HCT116 (cell line): ENCODE data around the gene ZIC5. TPM values are rescaled to one million over a fixed set of nuclear protein-coding genes. Genes with fewer than 3 reads are reported as not detected.

Experiments
- ATAC-seq: fragments of 200-7000 bp; cut with Tn5 transposase; 2 replicates; pipeline ENCODE4 v1.9.1; 2020; ENCODE audit warnings: mild to moderate bottlenecking, moderate library complexity
- BruUV-seq: library from RNA; stranded (reverse); fragments of 400-500 nt; replicated peaks from 2 replicates; lab custom pipeline; 2021; lab: Mats Ljungman, UMichigan
- CTCF ChIA-PET: fragments of 300-600 bp; sonication (Branson Sonifier 250); formaldehyde crosslinking; loops from one replicate; lab custom pipeline; 2021; ENCODE audit warnings: antibody characterized with exemption; lab: Charles Lee
- POLR2A ChIA-PET: fragments of 300-600, 350-600 bp; sonication (Branson Sonifier 250); formaldehyde crosslinking; loops from one replicate; lab custom pipeline; 2021; ENCODE audit warnings: antibody characterized with exemption; lab: Charles Lee
- RAD21 ChIA-PET, 2 experiments: fragments of 300-600 bp; sonication (Branson Sonifier 250); formaldehyde crosslinking; loops; one replicate each; lab custom pipeline; 2023; ENCODE audit warnings: low total read pairs in 2 of 2; ENCODE audit not compliant: uncharacterized antibody in 2 of 2, unreplicated experiment in 2 of 2, low non-redundant PET in 1 of 2; lab: Charles Lee
- DNase-seq: peaks from one replicate; pipeline ENCODE4 v3.0.0-alpha.2; 2010; ENCODE audit warnings: low read depth, low spot score
- H2AFZ ChIP-seq: fragments of 200-600 bp; shearing (Covaris generic), sonication (generic); 2 replicates; pipeline ENCODE4 v1.6.1; 2017; ENCODE audit warnings: low read depth, mixed run types, mixed read lengths, antibody characterized with exemption, low read length; ENCODE audit not compliant: poor library complexity, severe bottlenecking
- H3K27ac ChIP-seq: 2 replicates; pipeline ENCODE4 v1.5.1; 2012; ENCODE audit warnings: low read depth, low read length
- H3K27me3 ChIP-seq: fragments of 200-600 bp; sonication (generic); 2 replicates; pipeline ENCODE4 v1.6.1; 2016; ENCODE audit warnings: mixed run types, low read length, mixed read lengths; ENCODE audit not compliant: insufficient read depth
- H3K36me3 ChIP-seq, 2 experiments: fragments of 200-500 bp in 1 of 2; fragments of 200-600 bp in 1 of 2; sonication (Bioruptor generic) in 1 of 2; sonication (generic) in 1 of 2; 2 replicates each; pipeline versions ENCODE4 v1.5.1 to v1.6.1; 2014 to 2016; ENCODE audit warnings: low read length in 2 of 2, inconsistent platforms in 1 of 2, mixed read lengths in 1 of 2, mixed run types in 1 of 2; ENCODE audit not compliant: insufficient read depth in 2 of 2, control insufficient read depth in 1 of 2
- H3K4me1 ChIP-seq, 2 experiments: fragments of 200-600 bp in 1 of 2; sonication (generic) in 1 of 2; 2 replicates each; pipeline versions ENCODE4 v1.5.1 to v1.6.1; 2012 to 2017; ENCODE audit warnings: low read length in 2 of 2, inconsistent platforms in 1 of 2, mild to moderate bottlenecking in 1 of 2, mixed read lengths in 1 of 2, mixed run types in 1 of 2, moderate library complexity in 1 of 2; ENCODE audit not compliant: insufficient read depth in 2 of 2, control insufficient read depth in 1 of 2
- H3K4me2 ChIP-seq: fragments of 200-600 bp; sonication (generic); 2 replicates; pipeline ENCODE4 v1.6.1; 2017; ENCODE audit warnings: mixed run types, low read length, mixed read lengths
- H3K4me3 ChIP-seq, 2 experiments: fragments of 200-600 bp in 1 of 2; sonication (generic) in 1 of 2; replicated peaks in 1 of 2; 2 replicates each; pipeline ENCODE4 v1.5.1; 2011 to 2016; ENCODE audit warnings: low read length in 2 of 2, control low read depth in 1 of 2, low read depth in 1 of 2, mild to moderate bottlenecking in 1 of 2, mixed read lengths in 1 of 2, mixed run types in 1 of 2
- H3K79me2 ChIP-seq: fragments of 200-600 bp; sonication (generic); 2 replicates; pipeline ENCODE4 v1.6.1; 2017; ENCODE audit warnings: mild to moderate bottlenecking, mixed run types, low read length, moderate library complexity, mixed read lengths; ENCODE audit not compliant: insufficient read depth
- H3K9ac ChIP-seq: fragments of 200-600 bp; sonication (generic); 2 replicates; pipeline ENCODE4 v1.6.1; 2016; ENCODE audit warnings: low read length, mixed read lengths
- H3K9me2 ChIP-seq: fragments of 200-600 bp; sonication (generic), shearing (Covaris generic); 2 replicates; pipeline ENCODE4 v1.6.1; 2017; ENCODE audit warnings: mixed run types, mild to moderate bottlenecking, moderate library complexity; ENCODE audit not compliant: insufficient read depth
- H3K9me3 ChIP-seq, 2 experiments: fragments of 200-500 bp in 1 of 2; fragments of 200-600 bp in 1 of 2; sonication (Bioruptor generic) in 1 of 2; sonication (generic) in 1 of 2; 2 replicates each; pipeline ENCODE4 v1.6.1; 2014 to 2017; ENCODE audit warnings: low read length in 2 of 2, mixed read lengths in 2 of 2, inconsistent platforms in 1 of 2, low read depth in 1 of 2, mild to moderate bottlenecking in 1 of 2, mixed run types in 1 of 2, moderate library complexity in 1 of 2; ENCODE audit not compliant: control insufficient read depth in 1 of 2, insufficient read depth in 1 of 2
- H4K20me1 ChIP-seq: fragments of 200-600 bp; sonication (generic), shearing (Covaris generic); 2 replicates; pipeline ENCODE4 v1.6.1; 2017; ENCODE audit warnings: mixed run types, mild to moderate bottlenecking, moderate library complexity; ENCODE audit not compliant: insufficient read depth
- CBX3 ChIP-seq: IDR thresholded peaks from 2 replicates; pipeline ENCODE4 v1.6.1; 2012; ENCODE audit warnings: low read depth
- CEBPB ChIP-seq: IDR thresholded peaks from 2 replicates; pipeline ENCODE4 v1.6.1; 2012; ENCODE audit warnings: low read depth
- EGR1 ChIP-seq: IDR thresholded peaks from 2 replicates; pipeline ENCODE4 v1.6.1; 2012; ENCODE audit warnings: low read depth
- ELF1 ChIP-seq: IDR thresholded peaks from 2 replicates; pipeline ENCODE4 v1.6.1; 2012; ENCODE audit warnings: low read depth, borderline replicate concordance
- EZH2 ChIP-seq: fragments of 200-600 bp; sonication (generic); IDR thresholded peaks from 2 replicates; pipeline ENCODE4 v1.6.1; 2017; ENCODE audit warnings: antibody characterized with exemption, mixed run types
- POLR2A ChIP-seq: IDR thresholded peaks from 2 replicates; pipeline ENCODE4 v1.7.0; 2011; ENCODE audit warnings: borderline replicate concordance; ENCODE audit not compliant: insufficient read depth, insufficient read length; ENCODE audit errors: extremely low read depth
- POLR2AphosphoS5 ChIP-seq: IDR thresholded peaks from 2 replicates; pipeline ENCODE4 v1.6.1; 2011; ENCODE audit warnings: mild to moderate bottlenecking, low read depth, low read length, moderate library complexity
- RAD21 ChIP-seq: IDR thresholded peaks from 2 replicates; pipeline ENCODE4 v1.6.1; 2012; ENCODE audit warnings: low read depth, mild to moderate bottlenecking
- SP1 ChIP-seq: IDR thresholded peaks from 2 replicates; pipeline ENCODE4 v1.6.1; 2012; ENCODE audit warnings: low read depth
- SRF ChIP-seq: IDR thresholded peaks from 2 replicates; pipeline ENCODE4 v1.6.1; 2012; ENCODE audit warnings: low read depth
- ZNF274 ChIP-seq: fragments of 200-500 bp; sonication (Bioruptor generic); IDR thresholded peaks from 2 replicates; pipeline ENCODE4 v1.6.1; 2014; ENCODE audit warnings: mild to moderate bottlenecking, low read depth, low read length, inconsistent platforms
- intact Hi-C: fragments of 100-400 bp; cut with micrococcal nuclease; formaldehyde crosslinking; loops from 2 replicates; pipeline ENCODE4 v1.10.0; 2022
- total RNA-seq: library from RNA; stranded (reverse); gene quantifications from one replicate; pipeline ENCODE4 v1.2.1, GENCODE V29; 2021; ENCODE audit not compliant: unreplicated experiment
- TF ChIP-seq, protein P1 (sequence below): IDR thresholded peaks from 2 replicates; pipeline ENCODE4 v1.6.1; 2012; ENCODE audit warnings: low read depth
- TF ChIP-seq, protein P2 (sequence below), 3 experiments: fragments of 200-600 bp in 1 of 3; sonication (generic) in 1 of 3; IDR thresholded peaks in 2 of 3; conservative IDR thresholded peaks in 1 of 3; 2 replicates each; pipeline ENCODE4 v1.5.1; 2012 to 2017; ENCODE audit warnings: low read depth in 2 of 3, low read length in 2 of 3, antibody characterized with exemption in 1 of 3, borderline replicate concordance in 1 of 3, control low read depth in 1 of 3, mild to moderate bottlenecking in 1 of 3, mixed read lengths in 1 of 3, mixed run types in 1 of 3, moderate library complexity in 1 of 3; ENCODE audit not compliant: insufficient read depth in 1 of 3

ZIC5 gene
- total RNA-seq, 1 experiment from 2014 or later: 10.3 TPM

DNA sequence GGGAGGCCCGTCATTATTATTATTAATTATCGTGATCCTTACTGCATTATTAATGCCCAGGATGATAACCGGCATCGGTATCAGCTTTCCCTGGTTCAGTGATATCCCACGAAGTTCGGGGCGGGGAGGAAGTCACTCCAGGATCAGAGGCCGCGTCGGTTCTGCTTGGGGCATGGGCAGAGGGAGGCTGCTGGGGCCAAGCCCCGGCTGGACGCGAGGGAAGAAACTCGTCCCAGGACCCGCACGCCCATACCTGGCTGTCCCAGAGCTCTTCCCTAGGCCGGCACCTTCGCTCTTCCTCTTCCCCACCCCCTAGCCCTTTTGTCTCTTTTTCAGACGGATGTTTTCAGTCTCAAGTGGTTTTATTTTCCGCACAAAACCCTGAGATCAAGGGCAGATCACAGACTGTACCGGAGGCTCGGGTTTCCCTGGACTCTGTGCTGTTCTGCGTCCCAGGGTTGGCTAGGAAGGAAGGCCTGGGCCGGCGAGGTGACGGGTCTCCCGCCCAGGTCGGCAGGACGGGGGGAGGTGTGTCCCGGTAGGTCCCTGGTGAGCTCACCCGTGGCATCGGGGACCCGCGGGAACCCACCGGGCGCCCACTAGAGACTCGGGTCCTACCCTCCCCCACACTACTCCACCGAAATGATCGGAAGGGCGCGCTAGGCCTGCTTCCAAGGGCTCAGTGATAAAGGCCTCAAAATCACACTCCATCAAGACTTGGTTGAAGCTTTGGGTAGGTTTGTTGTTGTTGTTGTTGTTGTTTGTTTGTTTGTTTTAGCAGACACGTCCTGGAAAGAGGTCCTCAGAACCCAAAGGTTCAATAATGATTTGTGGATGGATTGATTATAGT lies 17.9 kb upstream of the ZIC5 start:
- CTCF ChIA-PET: no interaction called here
- no peaks in the 10 kb centered on the region for H3K9me2 ChIP-seq
- H2AFZ ChIP-seq: no peak overlapping the region
- no peak; the same call in 1 of the 2 replicates for ATAC-seq
- peaks cover 17% of the 10 kb centered on the region for H3K27me3 ChIP-seq
- H3K9ac ChIP-seq: no peak overlapping the region
- H3K9me3 ChIP-seq: no peaks in the 10 kb centered on the region
- no peak overlapping the region for H3K4me2 ChIP-seq
- no peak for DNase-seq
- no peak overlapping the region for H3K4me3 ChIP-seq
- H3K4me1 ChIP-seq: peaks cover 0 to 6% of the 10 kb centered on the region in 2 experiments; a peak in 2 of 4 replicates
- H3K27ac ChIP-seq: no peak overlapping the region
- no peak for TF ChIP-seq RAD21
- TF ChIP-seq EGR1: no peak
- TF ChIP-seq CEBPB: no peak
- TF ChIP-seq, all 23 proteins: peak for 0
- Histone ChIP-seq H3K36me3 (peaks cover 0 to 6% of the 10 kb centered on the region in 2 experiments; a peak in 2 of 4 replicates), H4K20me1 (no peaks in the 10 kb centered on the region; the same call in 1 of the 2 replicates), H3K79me2 (peaks cover 7% of the 10 kb centered on the region)
- intact Hi-C loops: no loop called here
- ChIA-PET POLR2A (interaction anchor here (0.5 kb wide), 1 partner anchor 8 kb away, joined by 5 read pairs; the partner anchor contains the start of gene ZIC2), RAD21 (no interaction called here)
- no TSS peak for BruUV-seq

DNA sequence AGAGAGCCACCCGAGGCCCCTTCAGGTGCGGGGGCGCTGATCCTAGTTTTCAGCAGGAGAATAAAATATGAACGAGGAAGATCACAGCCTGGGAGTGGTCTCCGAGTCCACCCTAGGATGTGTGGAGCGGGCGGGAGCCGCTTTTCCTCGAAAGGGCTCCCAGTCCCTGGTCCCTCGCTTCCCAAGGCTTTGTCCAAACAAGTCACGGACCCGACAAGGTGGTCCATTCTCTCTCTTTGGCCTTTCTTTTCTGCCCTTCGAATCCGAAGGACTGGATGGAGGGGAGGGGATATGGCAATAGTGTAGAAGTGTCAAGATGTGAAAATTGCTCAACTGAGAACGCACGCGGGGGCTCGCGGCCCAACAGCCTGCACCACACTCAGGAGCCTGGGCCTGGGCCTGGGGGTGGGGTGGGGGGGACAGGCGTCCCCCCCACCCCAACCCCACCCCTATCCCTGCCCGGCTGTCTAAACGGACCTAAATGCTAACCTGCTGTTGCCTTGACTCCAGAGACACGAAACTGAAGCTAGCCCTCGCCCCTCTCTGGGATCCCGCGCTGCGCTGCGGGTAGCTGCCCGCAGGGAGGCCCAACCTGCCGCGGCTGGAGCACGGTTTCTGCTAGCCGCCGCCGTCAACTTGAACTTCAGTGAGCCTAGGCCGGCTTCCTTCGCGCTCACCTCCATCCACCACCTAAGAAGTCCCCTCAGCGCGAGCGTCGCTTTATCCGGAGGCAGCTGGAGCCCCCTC lies 17.1 kb upstream of the ZIC5 start:
- DNase-seq: no peak
- Histone ChIP-seq H3K27me3 (peaks cover 9% of the 10 kb centered on the region), H3K27ac (no peak overlapping the region), H3K4me3 (no peak overlapping the region), H2AFZ (no peak overlapping the region), H3K4me2 (no peak overlapping the region), H4K20me1 (no peaks in the 10 kb centered on the region), H3K9me3 (no peaks in the 10 kb centered on the region), H3K79me2 (peaks cover 15% of the 10 kb centered on the region), H3K36me3 (peaks cover 0 to 6% of the 10 kb centered on the region in 2 experiments; a peak in 2 of 4 replicates), H3K4me1 (peaks cover 7 to 10% of the 10 kb centered on the region in 2 experiments), H3K9me2 (no peaks in the 10 kb centered on the region), H3K9ac (no peak overlapping the region)
- intact Hi-C loops: no loop called here
- ChIA-PET POLR2A (no interaction called here), CTCF (no interaction called here), RAD21 (no interaction called here)
- BruUV-seq: no TSS peak
- ATAC-seq: no peak
- TF ChIP-seq ZNF274 (no peak), POLR2AphosphoS5 (no peak), EZH2 (no peak), CBX3 (no peak), SP1 (no peak), CEBPB (no peak), RAD21 (no peak), POLR2A (no peak), SRF (no peak), ELF1 (no peak)
- TF ChIP-seq, protein P1, sequence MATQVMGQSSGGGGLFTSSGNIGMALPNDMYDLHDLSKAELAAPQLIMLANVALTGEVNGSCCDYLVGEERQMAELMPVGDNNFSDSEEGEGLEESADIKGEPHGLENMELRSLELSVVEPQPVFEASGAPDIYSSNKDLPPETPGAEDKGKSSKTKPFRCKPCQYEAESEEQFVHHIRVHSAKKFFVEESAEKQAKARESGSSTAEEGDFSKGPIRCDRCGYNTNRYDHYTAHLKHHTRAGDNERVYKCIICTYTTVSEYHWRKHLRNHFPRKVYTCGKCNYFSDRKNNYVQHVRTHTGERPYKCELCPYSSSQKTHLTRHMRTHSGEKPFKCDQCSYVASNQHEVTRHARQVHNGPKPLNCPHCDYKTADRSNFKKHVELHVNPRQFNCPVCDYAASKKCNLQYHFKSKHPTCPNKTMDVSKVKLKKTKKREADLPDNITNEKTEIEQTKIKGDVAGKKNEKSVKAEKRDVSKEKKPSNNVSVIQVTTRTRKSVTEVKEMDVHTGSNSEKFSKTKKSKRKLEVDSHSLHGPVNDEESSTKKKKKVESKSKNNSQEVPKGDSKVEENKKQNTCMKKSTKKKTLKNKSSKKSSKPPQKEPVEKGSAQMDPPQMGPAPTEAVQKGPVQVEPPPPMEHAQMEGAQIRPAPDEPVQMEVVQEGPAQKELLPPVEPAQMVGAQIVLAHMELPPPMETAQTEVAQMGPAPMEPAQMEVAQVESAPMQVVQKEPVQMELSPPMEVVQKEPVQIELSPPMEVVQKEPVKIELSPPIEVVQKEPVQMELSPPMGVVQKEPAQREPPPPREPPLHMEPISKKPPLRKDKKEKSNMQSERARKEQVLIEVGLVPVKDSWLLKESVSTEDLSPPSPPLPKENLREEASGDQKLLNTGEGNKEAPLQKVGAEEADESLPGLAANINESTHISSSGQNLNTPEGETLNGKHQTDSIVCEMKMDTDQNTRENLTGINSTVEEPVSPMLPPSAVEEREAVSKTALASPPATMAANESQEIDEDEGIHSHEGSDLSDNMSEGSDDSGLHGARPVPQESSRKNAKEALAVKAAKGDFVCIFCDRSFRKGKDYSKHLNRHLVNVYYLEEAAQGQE: no peak
- TF ChIP-seq, protein P2, sequence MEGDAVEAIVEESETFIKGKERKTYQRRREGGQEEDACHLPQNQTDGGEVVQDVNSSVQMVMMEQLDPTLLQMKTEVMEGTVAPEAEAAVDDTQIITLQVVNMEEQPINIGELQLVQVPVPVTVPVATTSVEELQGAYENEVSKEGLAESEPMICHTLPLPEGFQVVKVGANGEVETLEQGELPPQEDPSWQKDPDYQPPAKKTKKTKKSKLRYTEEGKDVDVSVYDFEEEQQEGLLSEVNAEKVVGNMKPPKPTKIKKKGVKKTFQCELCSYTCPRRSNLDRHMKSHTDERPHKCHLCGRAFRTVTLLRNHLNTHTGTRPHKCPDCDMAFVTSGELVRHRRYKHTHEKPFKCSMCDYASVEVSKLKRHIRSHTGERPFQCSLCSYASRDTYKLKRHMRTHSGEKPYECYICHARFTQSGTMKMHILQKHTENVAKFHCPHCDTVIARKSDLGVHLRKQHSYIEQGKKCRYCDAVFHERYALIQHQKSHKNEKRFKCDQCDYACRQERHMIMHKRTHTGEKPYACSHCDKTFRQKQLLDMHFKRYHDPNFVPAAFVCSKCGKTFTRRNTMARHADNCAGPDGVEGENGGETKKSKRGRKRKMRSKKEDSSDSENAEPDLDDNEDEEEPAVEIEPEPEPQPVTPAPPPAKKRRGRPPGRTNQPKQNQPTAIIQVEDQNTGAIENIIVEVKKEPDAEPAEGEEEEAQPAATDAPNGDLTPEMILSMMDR (IDR thresholded peaks at IDR 0.05 in 2 of 3, conservative IDR thresholded peaks at IDR 0.05 in 1 of 3; ENCODE audit: borderline replicate concordance in 1 of 3, insufficient read depth in 1 of 3, low read depth in 2 of 3, low read length in 2 of 3): no peak
